Ascending aorta (tissue), 2 donors: ENCODE results near the gene DEPDC4. TPM values are rescaled to one million over a fixed set of nuclear protein-coding genes. Genes with fewer than 3 reads are reported as not detected.

Source experiments
- DNase-seq, 2 donors: peaks; one replicate each; pipeline ENCODE4 v3.0.0-alpha.2; 2019; ENCODE audit warnings: low spot score in 2 of 2
- H3K27ac ChIP-seq, 2 donors: fragments of 200-600 bp; sonication (generic); one replicate each; pipeline ENCODE4 v1.5.1; 2016 to 2017; ENCODE audit warnings: mild to moderate bottlenecking in 1 of 2
- H3K27me3 ChIP-seq: fragments of 200-600 bp; sonication (generic); one replicate; pipeline ENCODE4 v1.5.1; 2017
- H3K36me3 ChIP-seq, 2 donors: fragments of 200-600 bp; sonication (generic); one replicate each; pipeline ENCODE4 v1.5.1; 2016
- H3K4me1 ChIP-seq, 2 donors: fragments of 200-600 bp; sonication (generic); one replicate each; pipeline ENCODE4 v1.5.1; 2016 to 2017; ENCODE audit warnings: mild to moderate bottlenecking in 1 of 2
- H3K4me3 ChIP-seq, 2 donors: fragments of 200-600 bp; sonication (generic); one replicate each; pipeline ENCODE4 v1.5.1; 2016 to 2017; ENCODE audit warnings: mild to moderate bottlenecking in 1 of 2
- H3K9me3 ChIP-seq, 2 donors: fragments of 200-600 bp; sonication (generic); one replicate each; pipeline ENCODE4 v1.5.1; 2016
- CTCF ChIP-seq, 3 experiments: fragments of 200-600 bp in 2 of 3; fragments of 450-650 bp in 1 of 3; sonication (generic) in 2 of 3; IDR thresholded peaks; one replicate each; pipeline ENCODE4 v1.5.1; 2016 to 2019; ENCODE audit warnings: antibody characterized with exemption in 3 of 3, mild to moderate bottlenecking in 1 of 3, moderate library complexity in 1 of 3
- intact Hi-C: fragments of 100-400 bp; cut with DNase I; formaldehyde crosslinking; loops from one replicate; pipeline ENCODE4 v1.15.1; 2023
- total RNA-seq: library from RNA; depleted of rRNA; stranded (reverse); fragments of >200 nt; gene quantifications from one replicate; pipeline ENCODE4 v1.1.0, GENCODE V29; 2016

Gene DEPDC4
- total RNA-seq, 1 donor from 2014 or later = not detected

DNA sequence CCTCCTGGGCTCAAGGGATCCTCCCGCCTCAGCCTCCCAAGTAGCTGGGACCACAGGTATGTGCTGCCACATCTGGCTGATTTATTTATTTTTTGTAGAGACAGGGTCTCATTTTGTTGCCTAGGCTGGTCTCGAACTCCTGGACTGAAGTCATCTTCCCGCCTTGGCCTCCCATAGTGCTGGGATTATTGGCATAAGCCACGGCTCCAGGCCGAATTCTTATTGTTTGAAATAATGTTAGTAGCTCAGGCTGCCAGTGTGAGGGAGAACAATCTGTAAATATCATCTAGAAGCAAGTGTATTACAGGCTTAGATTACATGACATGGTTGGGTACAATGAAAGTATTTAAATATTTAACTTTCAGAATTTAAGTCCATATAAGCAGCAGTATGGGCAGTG lies 58.0 kb downstream of the DEPDC4 start:
- Histone ChIP-seq H3K36me3 (peaks cover 64 to 74% of the 10 kb centered on the region in 2 donors), H3K4me1 (no peaks in the 10 kb centered on the region), H3K4me3 (no peak overlapping the region), H3K9me3 (no peaks in the 10 kb centered on the region), H3K27me3 (no peaks in the 10 kb centered on the region), H3K27ac (no peak overlapping the region)
- no peak for DNase-seq
- intact Hi-C loops = no loop called here
- TF ChIP-seq CTCF (IDR thresholded peaks at IDR 0.05) = no peak

DNA sequence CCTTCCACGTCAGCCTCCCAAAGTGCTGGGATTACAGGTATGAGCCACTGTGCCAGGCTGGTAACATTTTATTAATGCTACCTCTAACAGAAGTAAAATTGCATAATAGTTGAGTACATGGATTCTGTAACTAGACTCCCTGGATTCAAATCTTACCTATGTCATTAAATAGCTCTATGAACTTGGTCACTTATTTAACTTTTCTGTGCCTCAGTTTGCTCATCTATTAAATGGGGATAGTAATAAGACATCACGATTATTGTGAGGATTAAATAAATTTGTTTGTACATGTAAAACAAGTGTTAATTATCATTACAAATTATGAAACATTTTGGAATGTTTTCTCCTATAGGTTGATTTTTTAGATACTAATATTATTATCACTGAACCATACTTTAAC lies 59.6 kb downstream of the DEPDC4 start:
- intact Hi-C loops = no loop called here
- Histone ChIP-seq H3K27ac (no peak overlapping the region), H3K36me3 (peaks cover 55 to 66% of the 10 kb centered on the region in 2 donors), H3K4me1 (no peaks in the 10 kb centered on the region), H3K27me3 (no peaks in the 10 kb centered on the region), H3K4me3 (no peak overlapping the region), H3K9me3 (no peaks in the 10 kb centered on the region)
- TF ChIP-seq CTCF (IDR thresholded peaks at IDR 0.05) = no peak
- no peak for DNase-seq

GRCh38 chr12:100201604-100202423 lies 65.1 kb downstream of the DEPDC4 start:
- Histone ChIP-seq H3K9me3 (no peaks in the 10 kb centered on the region), H3K4me3 (peak overlapping the region; percentile 57 to 93), H3K4me1 (peaks cover 7 to 15% of the 10 kb centered on the region in 2 donors), H3K27ac (no peak overlapping the region), H3K36me3 (peaks cover 12% of the 10 kb centered on the region in 2 donors), H3K27me3 (no peaks in the 10 kb centered on the region)
- no peak for DNase-seq
- TF ChIP-seq CTCF (IDR thresholded peaks at IDR 0.05) = no peak
- intact Hi-C loops = loop anchor here (2.0 to 5.0 kb wide), 4 partner anchors 73 to 390 kb away; partner anchors contain the start of gene ANKS1B

DNA sequence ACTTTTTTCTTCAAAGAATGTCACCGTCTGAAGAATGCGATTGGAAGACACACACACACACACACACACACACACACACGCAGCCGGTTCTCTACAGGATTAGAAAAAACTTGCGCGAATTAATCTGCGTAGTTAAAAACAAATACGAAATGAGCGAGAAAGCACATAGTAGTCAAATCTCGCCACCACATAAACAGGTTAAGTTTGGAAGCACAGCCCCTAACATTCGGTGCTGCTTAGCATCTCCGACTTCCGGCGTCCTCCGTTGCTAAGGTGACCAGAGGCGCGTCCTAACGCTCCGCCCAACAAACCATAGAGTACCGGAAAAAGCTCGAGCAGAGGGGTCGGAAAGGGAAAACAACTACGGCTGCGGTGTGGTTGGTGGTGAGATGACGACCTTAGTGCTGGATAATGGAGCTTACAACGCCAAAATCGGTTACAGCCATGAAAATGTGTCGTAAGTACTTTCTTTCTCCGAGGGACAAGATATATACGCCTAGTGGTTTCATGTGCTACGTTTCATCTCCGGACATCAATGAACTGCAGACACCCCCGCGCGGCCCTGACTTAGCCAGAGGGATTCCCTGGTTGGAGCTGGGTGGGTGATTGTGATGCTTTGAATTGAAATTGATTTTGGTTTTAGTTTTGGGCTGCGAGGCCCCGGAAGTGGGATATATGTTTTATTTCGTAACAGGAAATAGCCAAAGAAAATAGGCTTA lies 66.3 kb downstream of the DEPDC4 start, which contains the start of gene ACTR6:
TSS of gene ACTR6 (plus strand) at position 353 of the 719 bp plus-strand sequence. CDS start at position 390, 37 bp downstream.
- intact Hi-C loops = loop anchor here (1.0 to 5.0 kb wide), 7 partner anchors 34 to 388 kb away; partner anchors contain the start of genes ANKS1B, DEPDC4 and SCYL2
- peak; percentile 88 to 97 for DNase-seq
- Histone ChIP-seq H3K36me3 (no peaks in the 10 kb centered on the region), H3K27me3 (no peaks in the 10 kb centered on the region), H3K4me3 (peak within 1 kb of the TSS; percentile 57 to 93), H3K9me3 (no peaks in the 10 kb centered on the region), H3K27ac (peak within 1 kb of the TSS; percentile 79 to 92), H3K4me1 (peaks cover 7 to 15% of the 10 kb centered on the region in 2 donors)
- no peak for TF ChIP-seq CTCF (IDR thresholded peaks at IDR 0.05)

DNA sequence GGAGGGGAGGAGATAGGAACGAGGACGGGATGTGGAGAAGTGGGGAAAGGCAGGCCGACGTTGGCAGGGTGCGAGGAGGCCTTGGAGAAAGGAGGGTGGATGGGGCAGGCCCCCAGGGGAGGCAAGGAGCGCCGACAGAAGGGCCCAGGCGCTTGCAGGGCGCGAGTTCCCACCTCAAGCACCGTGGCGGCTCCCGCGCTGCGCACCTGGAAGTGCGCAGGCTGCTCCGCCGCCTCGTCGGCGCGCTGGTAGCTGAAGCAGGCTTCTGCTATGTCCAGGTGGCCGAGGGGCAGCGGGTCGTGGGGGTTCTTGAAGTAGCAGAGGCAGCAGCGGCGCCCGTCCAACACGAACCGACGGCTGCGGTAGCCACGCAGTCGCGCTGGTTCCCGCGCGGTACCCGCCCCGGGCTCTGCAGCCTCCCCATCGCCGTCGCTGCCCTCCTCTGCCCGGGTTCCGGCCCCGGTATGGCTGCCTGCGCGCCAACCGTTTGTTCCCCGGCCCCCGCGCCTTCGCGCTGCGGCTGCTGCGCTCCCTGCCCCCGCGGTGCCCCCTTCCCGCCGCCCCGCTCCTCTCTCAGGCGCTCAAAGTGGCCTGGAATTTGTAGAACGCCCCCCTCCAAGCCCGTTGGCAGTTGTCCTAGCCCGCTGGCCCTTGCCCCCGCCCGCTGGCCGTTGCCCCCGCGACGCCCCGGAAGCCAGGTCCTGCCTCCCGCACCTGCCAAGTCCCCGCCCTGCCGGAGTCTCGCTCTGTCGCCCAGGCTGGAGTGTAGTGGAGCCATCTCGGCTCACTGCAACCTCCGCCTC lies 67.3 kb downstream of the DEPDC4 start:
- no peak for TF ChIP-seq CTCF (IDR thresholded peaks at IDR 0.05)
- intact Hi-C loops = loop anchor here (1.0 to 5.0 kb wide), 8 partner anchors 35 to 387 kb away; partner anchors contain the start of genes ANKS1B, DEPDC4 and SCYL2
- DNase-seq = peak in 1 of 2 donors; percentile 86
- H3K36me3 ChIP-seq = no peaks in the 10 kb centered on the region
- peak overlapping the region; percentile 79 to 92 for H3K27ac ChIP-seq
- H3K9me3 ChIP-seq = no peaks in the 10 kb centered on the region
- H3K27me3 ChIP-seq = no peaks in the 10 kb centered on the region
- peak overlapping the region; percentile 57 to 93 for H3K4me3 ChIP-seq
- H3K4me1 ChIP-seq = peaks cover 7 to 15% of the 10 kb centered on the region in 2 donors
